Activated B cell treated with CpG ODN at 0.5 μM for 24 hours (primary cell): ENCODE results near the gene PRKCI. TPM values are rescaled to one million over a fixed set of nuclear protein-coding genes. Genes with fewer than 3 reads are reported as not detected.
"Not testable (repeated sequence)": the region's sequence is repeated elsewhere in the genome, so short reads cannot be mapped to it uniquely, and the experiment has no call there.

Source experiments
- ATAC-seq: fragments of 200-7000 bp; cut with Tn5 transposase; one replicate; pipeline ENCODE4 v1.10.0; 2021; ENCODE audit warnings: low read depth, mild to moderate bottlenecking, moderate library complexity
- CTCF ChIA-PET: fragments of 350-600 bp; sonication (Branson Sonifier 250); formaldehyde crosslinking; loops from one replicate; lab custom pipeline; 2021; ENCODE audit warnings: antibody characterized with exemption; lab: Charles Lee
- POLR2A ChIA-PET: fragments of 350-600 bp; sonication (Branson Sonifier 250); formaldehyde crosslinking; loops from one replicate; lab custom pipeline; 2021; ENCODE audit warnings: antibody characterized with exemption; lab: Charles Lee
- DNase-seq: peaks from one replicate; pipeline ENCODE4 v3.0.0; 2022
- H3K27ac Mint-ChIP-seq: one replicate; pipeline ENCODE4 v1.8.0; 2020; ENCODE audit warnings: mixed read lengths
- H3K27me3 Mint-ChIP-seq: one replicate; pipeline ENCODE4 v1.8.0; 2021; ENCODE audit warnings: mixed read lengths
- H3K36me3 Mint-ChIP-seq: one replicate; pipeline ENCODE4 v1.8.0; 2021; ENCODE audit warnings: low read depth, mixed read lengths
- H3K4me1 Mint-ChIP-seq: one replicate; pipeline ENCODE4 v1.8.0; 2021; ENCODE audit warnings: mixed read lengths
- H3K4me3 Mint-ChIP-seq: one replicate; pipeline ENCODE4 v1.8.0; 2020; ENCODE audit warnings: mild to moderate bottlenecking, mixed read lengths
- H3K9me3 Mint-ChIP-seq: one replicate; pipeline ENCODE4 v1.8.0; 2020; ENCODE audit warnings: mixed read lengths
- CTCF ChIP-seq: fragments of 200-600 bp; IDR thresholded peaks from one replicate; pipeline ENCODE4 v1.8.0; 2022; ENCODE audit warnings: antibody characterized with exemption, mild to moderate bottlenecking
- intact Hi-C: fragments of 100-400 bp; cut with micrococcal nuclease; formaldehyde crosslinking; loops from one replicate; pipeline ENCODE4 v1.15.1; 2024
- total RNA-seq: library from RNA; stranded (reverse); gene quantifications from 2 replicates; pipeline ENCODE4 v1.2.3, GENCODE V29; 2022

PRKCI gene
- total RNA-seq, 1 donor from 2014 or later: 6.6 TPM

- Mint-ChIP-seq H3K36me3 (no peaks in the 10 kb centered on the region), H3K9me3 (peaks cover 9% of the 10 kb centered on the region), H3K4me3 (no peak overlapping the region), H3K4me1 (peaks cover under 1% of the 10 kb centered on the region), H3K27ac (no peak overlapping the region), H3K27me3 (no peaks in the 10 kb centered on the region)
- TF ChIP-seq CTCF: no peak
- ChIA-PET POLR2A (interaction anchor here (2.5 kb wide), 1 partner anchor 19 kb away, joined by 15 read pairs; the partner anchor contains the start of gene SKIL), CTCF (no interaction called here)
- DNase-seq (no peak), ATAC-seq (no peak)
- intact Hi-C loops: no loop called here
Measured at GRCh38 chr3:170337420-170337819, 115.2 kb downstream of the PRKCI start.

- no peak for DNase-seq
- TF ChIP-seq CTCF: no peak
- Mint-ChIP-seq H3K27me3 (no peaks in the 10 kb centered on the region), H3K27ac (no peak overlapping the region), H3K4me1 (no peaks in the 10 kb centered on the region), H3K4me3 (no peak overlapping the region), H3K36me3 (no peaks in the 10 kb centered on the region), H3K9me3 (peaks cover 8% of the 10 kb centered on the region)
- ATAC-seq: no peak
- ChIA-PET CTCF (no interaction called here), POLR2A (interaction anchor here (2.5 kb wide), 1 partner anchor 18 kb away, joined by 15 read pairs; the partner anchor contains the start of gene SKIL)
- intact Hi-C loops: no loop called here
Measured at GRCh38 chr3:170338690-170339340, 116.6 kb downstream of the PRKCI start.

- POLR2A ChIA-PET, H3K27me3 Mint-ChIP-seq, H3K27ac Mint-ChIP-seq, ATAC-seq, DNase-seq, intact Hi-C loops, H3K4me3 Mint-ChIP-seq, CTCF ChIA-PET, H3K36me3 Mint-ChIP-seq, H3K9me3 Mint-ChIP-seq: not testable (repeated sequence)
- H3K4me1 Mint-ChIP-seq: peaks cover 13% of the 10 kb centered on the region
Measured at GRCh38 chr3:170342273-170342672, 120.0 kb downstream of the PRKCI start.

- H3K9me3 Mint-ChIP-seq, H3K27me3 Mint-ChIP-seq, H3K36me3 Mint-ChIP-seq, H3K27ac Mint-ChIP-seq, H3K4me3 Mint-ChIP-seq, DNase-seq, ATAC-seq, intact Hi-C loops: not testable (repeated sequence)
- CTCF ChIA-PET: interaction anchor here (0.7 kb wide), 1 partner anchor 44 kb away, joined by 3 read pairs; no protein-coding TSS in a partner anchor
- POLR2A ChIA-PET: interaction anchor here (2.6 kb wide), 1 partner anchor 13 kb away, joined by 17 read pairs; the partner anchor contains the start of gene SKIL
- peaks cover 28% of the 10 kb centered on the region for H3K4me1 Mint-ChIP-seq
Measured at GRCh38 chr3:170343859-170344258, 121.6 kb downstream of the PRKCI start.

GRCh38 chr3:170344971-170345370 is 122.7 kb downstream of the PRKCI start:
- POLR2A ChIA-PET: interaction anchor here (0.7 to 2.6 kb wide), 2 partner anchors 9 to 12 kb away, joined by 14 to 17 read pairs; partner anchors contain the start of gene SKIL
- H3K36me3 Mint-ChIP-seq: no peaks in the 10 kb centered on the region
- H3K4me1 Mint-ChIP-seq: peaks cover 39% of the 10 kb centered on the region
- intact Hi-C loops: no loop called here
- H3K27ac Mint-ChIP-seq: no peak overlapping the region
- ATAC-seq (no peak), DNase-seq (no peak)
- H3K4me3 Mint-ChIP-seq: no peak overlapping the region
- CTCF ChIA-PET: no interaction called here
- H3K27me3 Mint-ChIP-seq: no peaks in the 10 kb centered on the region
- TF ChIP-seq CTCF: no peak
- no peaks in the 10 kb centered on the region for H3K9me3 Mint-ChIP-seq
